ENCODE measurements around the gene PLOD3. TPM values are rescaled to one million over a fixed set of nuclear protein-coding genes. Genes with fewer than 3 reads are reported as not detected.
A peak's percentile ranks its signal among the peaks of the same experiment; 100 is the strongest.

PLOD3 gene
- total RNA-seq, 1 donor from 2014 or later = 86.9 TPM

DNA sequence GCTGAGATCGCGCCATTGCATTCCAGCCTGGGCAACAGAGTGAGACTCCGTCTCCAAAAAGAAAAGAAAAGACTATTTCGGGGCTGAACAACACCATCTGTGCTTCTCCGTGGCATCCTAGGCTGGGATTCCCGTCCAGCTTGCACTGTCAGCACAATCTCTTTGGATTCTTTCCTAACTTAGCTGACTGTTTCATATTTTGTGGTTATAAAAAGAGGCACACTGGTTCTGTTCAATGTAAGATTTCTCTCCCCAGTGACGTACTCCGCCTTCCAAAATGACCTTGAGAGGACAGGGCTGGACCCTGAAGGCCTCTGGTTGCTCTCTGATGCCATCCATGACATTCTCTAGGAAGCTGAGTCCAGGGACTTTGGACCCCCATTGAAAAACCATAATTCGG lies 9.3 kb upstream of the PLOD3 start:
- peaks cover 2% of the 10 kb centered on the region for H3K36me3 Mint-ChIP-seq (ENCODE audit: low read depth)
- H3K4me3 Mint-ChIP-seq = peak overlapping the region; percentile 41
- no peak overlapping the region for H3K27ac Mint-ChIP-seq (ENCODE audit: unreplicated experiment)
- H3K4me1 Mint-ChIP-seq = peaks cover 6% of the 10 kb centered on the region
- H3K27me3 Mint-ChIP-seq (ENCODE audit: low read depth) = peaks cover 5% of the 10 kb centered on the region
- TF ChIP-seq, protein P1, sequence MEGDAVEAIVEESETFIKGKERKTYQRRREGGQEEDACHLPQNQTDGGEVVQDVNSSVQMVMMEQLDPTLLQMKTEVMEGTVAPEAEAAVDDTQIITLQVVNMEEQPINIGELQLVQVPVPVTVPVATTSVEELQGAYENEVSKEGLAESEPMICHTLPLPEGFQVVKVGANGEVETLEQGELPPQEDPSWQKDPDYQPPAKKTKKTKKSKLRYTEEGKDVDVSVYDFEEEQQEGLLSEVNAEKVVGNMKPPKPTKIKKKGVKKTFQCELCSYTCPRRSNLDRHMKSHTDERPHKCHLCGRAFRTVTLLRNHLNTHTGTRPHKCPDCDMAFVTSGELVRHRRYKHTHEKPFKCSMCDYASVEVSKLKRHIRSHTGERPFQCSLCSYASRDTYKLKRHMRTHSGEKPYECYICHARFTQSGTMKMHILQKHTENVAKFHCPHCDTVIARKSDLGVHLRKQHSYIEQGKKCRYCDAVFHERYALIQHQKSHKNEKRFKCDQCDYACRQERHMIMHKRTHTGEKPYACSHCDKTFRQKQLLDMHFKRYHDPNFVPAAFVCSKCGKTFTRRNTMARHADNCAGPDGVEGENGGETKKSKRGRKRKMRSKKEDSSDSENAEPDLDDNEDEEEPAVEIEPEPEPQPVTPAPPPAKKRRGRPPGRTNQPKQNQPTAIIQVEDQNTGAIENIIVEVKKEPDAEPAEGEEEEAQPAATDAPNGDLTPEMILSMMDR (conservative IDR thresholded peaks at IDR 0.05) = no peak
- no peak for DNase-seq (ENCODE audit: low read depth, low spot score)
- H3K9me3 Mint-ChIP-seq = no peaks in the 10 kb centered on the region

DNA sequence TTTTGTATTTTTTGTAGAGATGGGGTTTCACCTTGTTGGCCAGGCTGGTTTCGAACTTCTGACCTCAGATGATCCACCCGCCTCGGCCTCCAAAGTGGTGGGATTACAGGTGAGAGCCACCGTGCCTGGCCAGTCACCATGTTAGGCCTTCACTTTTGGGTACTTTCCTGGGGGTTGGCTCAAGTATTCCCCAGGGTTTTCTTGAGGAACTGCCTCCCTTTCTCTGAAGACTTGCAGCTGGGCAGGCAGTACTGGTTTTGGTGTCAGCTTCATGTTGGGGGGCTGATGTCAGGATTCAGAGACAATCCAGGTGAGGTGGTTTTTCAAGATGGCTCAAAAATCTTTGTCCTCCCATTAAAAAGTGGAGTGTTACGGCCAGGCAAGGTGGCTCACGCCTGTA lies 8.3 kb upstream of the PLOD3 start:
- peaks cover 2% of the 10 kb centered on the region for H3K36me3 Mint-ChIP-seq (ENCODE audit: low read depth)

DNA sequence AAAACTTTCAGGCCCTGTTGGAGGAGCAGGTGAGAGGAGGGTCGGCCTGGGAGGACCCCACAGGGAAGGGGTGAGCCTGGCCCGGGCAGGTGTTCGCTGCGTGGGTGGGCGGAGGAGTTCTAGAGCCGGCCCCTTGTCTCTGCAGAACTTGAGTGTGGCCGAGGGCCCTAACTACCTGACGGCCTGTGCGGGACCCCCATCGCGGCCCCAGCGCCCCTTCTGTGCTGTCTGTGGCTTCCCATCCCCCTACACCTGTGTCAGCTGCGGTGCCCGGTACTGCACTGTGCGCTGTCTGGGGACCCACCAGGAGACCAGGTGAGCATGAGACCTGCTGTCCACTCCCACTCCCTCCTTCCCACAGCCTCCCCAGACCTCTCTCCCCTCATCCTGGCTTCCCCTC lies 6.1 kb upstream of the PLOD3 start:
- H3K9me3 Mint-ChIP-seq = no peaks in the 10 kb centered on the region
- no peak for DNase-seq (ENCODE audit: low read depth, low spot score)
- H3K4me1 Mint-ChIP-seq = peaks cover 5% of the 10 kb centered on the region
- H3K4me3 Mint-ChIP-seq = no peak overlapping the region
- peak overlapping the region; percentile 43 for H3K27ac Mint-ChIP-seq (ENCODE audit: unreplicated experiment)
- TF ChIP-seq, protein P1 (conservative IDR thresholded peaks at IDR 0.05) = no peak
- no peaks in the 10 kb centered on the region for H3K27me3 Mint-ChIP-seq (ENCODE audit: low read depth)
- peaks cover 2% of the 10 kb centered on the region for H3K36me3 Mint-ChIP-seq (ENCODE audit: low read depth)

More for the DNA sequence above, 8.3 kb upstream of the PLOD3 start:
- TF ChIP-seq, protein P1 (conservative IDR thresholded peaks at IDR 0.05) = no peak
- no peaks in the 10 kb centered on the region for H3K9me3 Mint-ChIP-seq
- H3K27ac Mint-ChIP-seq (ENCODE audit: unreplicated experiment) = no peak overlapping the region
- H3K4me1 Mint-ChIP-seq = peaks cover 1% of the 10 kb centered on the region
- H3K27me3 Mint-ChIP-seq (ENCODE audit: low read depth) = peaks cover 2% of the 10 kb centered on the region
- DNase-seq (ENCODE audit: low read depth, low spot score) = no peak
- no peak overlapping the region for H3K4me3 Mint-ChIP-seq

DNA sequence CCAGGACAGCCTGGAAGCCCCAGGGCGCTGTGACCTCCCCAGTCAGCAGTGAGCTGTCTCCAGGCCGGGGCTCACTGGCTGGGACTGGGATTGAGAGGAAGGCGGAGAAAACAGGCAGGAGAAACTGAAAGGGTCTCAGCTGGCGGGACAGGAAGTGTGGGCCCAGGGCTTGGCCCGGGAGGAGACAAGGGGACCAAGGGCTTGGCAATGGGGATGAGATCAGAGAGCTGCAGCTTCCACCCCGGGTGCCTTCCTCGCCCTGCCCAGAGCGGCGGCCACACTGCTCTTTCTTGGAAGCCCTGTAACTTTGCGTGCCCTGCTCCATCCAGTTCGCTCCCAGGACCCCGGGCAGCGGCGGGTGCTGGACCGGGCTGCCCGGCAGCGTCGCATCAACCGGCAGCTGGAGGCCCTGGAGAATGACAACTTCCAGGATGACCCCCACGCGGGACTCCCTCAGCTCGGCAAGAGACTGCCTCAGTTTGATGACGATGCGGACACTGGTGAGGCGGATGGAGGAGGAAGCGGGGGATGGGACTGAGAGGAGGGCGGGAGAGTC lies 5.0 kb upstream of the PLOD3 start:
- H3K27me3 Mint-ChIP-seq (ENCODE audit: low read depth) = no peaks in the 10 kb centered on the region
- peaks cover 13% of the 10 kb centered on the region for H3K4me1 Mint-ChIP-seq
- DNase-seq (ENCODE audit: low read depth, low spot score) = no peak
- no peaks in the 10 kb centered on the region for H3K9me3 Mint-ChIP-seq
- peaks cover 2% of the 10 kb centered on the region for H3K36me3 Mint-ChIP-seq (ENCODE audit: low read depth)
- H3K27ac Mint-ChIP-seq (ENCODE audit: unreplicated experiment) = no peak overlapping the region
- TF ChIP-seq, protein P1 (conservative IDR thresholded peaks at IDR 0.05) = no peak
- no peak overlapping the region for H3K4me3 Mint-ChIP-seq

DNA sequence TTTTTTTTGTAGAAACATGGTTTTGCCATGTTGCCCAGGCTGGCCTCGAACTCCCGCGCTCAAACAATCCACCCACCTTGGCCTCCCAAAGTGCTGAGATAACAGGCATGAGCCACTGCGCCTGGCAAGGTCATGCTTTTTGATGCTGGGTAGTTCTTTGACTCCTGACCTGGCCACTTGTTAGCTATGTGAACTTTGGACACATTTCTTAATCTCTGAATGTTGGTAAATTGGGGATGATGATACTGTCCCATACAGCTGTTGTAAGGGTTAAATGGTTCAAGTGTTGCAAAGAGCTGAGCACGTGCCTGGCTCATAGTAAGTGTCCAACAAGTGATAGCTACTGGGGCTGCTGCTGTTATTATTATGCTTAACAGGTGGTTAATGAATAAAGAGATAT lies 2.9 kb upstream of the PLOD3 start:
- H3K27ac Mint-ChIP-seq (ENCODE audit: unreplicated experiment) = no peak overlapping the region

More for the DNA sequence above, 2.9 kb upstream of the PLOD3 start:
- Mint-ChIP-seq H3K4me1 (peaks cover 23% of the 10 kb centered on the region), H3K36me3 (ENCODE audit: low read depth) (no peaks in the 10 kb centered on the region), H3K9me3 (no peaks in the 10 kb centered on the region), H3K4me3 (no peak overlapping the region), H3K27me3 (ENCODE audit: low read depth) (no peaks in the 10 kb centered on the region)
- DNase-seq (ENCODE audit: low read depth, low spot score) = no peak
- TF ChIP-seq, protein P1 (conservative IDR thresholded peaks at IDR 0.05) = no peak
